Kidney (tissue), 14 donors: ENCODE measurements around the gene TRRAP. TPM values are rescaled to one million over a fixed set of nuclear protein-coding genes. Genes with fewer than 3 reads are reported as not detected.

ENCODE experiments used
- DNase-seq, 5 donors: peaks; one replicate each; pipeline ENCODE4 v3.0.0-alpha.2; 2013 to 2020
- FAIRE-seq: peaks from 2 replicates; lab custom pipeline; 2012; peaks lifted over from hg19 to GRCh38; lab: Jason Lieb, UNC
- H3K27ac ChIP-seq, 2 donors: one replicate each; pipeline ENCODE4 v1.7.0; 2013; ENCODE audit warnings: low read depth in 2 of 2, low read length in 2 of 2, inconsistent platforms in 1 of 2
- H3K27me3 ChIP-seq: one replicate; pipeline ENCODE4 v1.7.1; 2013; ENCODE audit warnings: low read length, inconsistent platforms; ENCODE audit not compliant: control insufficient read depth, insufficient read depth
- H3K36me3 ChIP-seq, 3 donors: one replicate each; pipeline versions ENCODE4 v1.7.0 to v1.7.1; 2013; ENCODE audit warnings: low read length in 3 of 3, control low read depth in 1 of 3, inconsistent platforms in 1 of 3; ENCODE audit not compliant: insufficient read depth in 3 of 3, control insufficient read depth in 2 of 3
- H3K4me1 ChIP-seq, 3 donors: one replicate each; pipeline versions ENCODE4 v1.7.0 to v1.7.1; 2013; ENCODE audit warnings: low read length in 3 of 3, inconsistent platforms in 1 of 3, low read depth in 1 of 3; ENCODE audit not compliant: control insufficient read depth in 2 of 3, insufficient read depth in 2 of 3
- H3K4me3 ChIP-seq, 3 donors: one replicate each; pipeline versions ENCODE4 v1.7.0 to v1.8.1; 2013; ENCODE audit warnings: low read length in 3 of 3, control low read depth in 1 of 3, inconsistent platforms in 1 of 3
- H3K9ac ChIP-seq, 3 donors: one replicate each; pipeline versions ENCODE4 v1.7.0 to v1.7.1; 2013; ENCODE audit warnings: low read length in 3 of 3, control low read depth in 1 of 3, inconsistent platforms in 1 of 3
- H3K9me3 ChIP-seq, 3 donors: one replicate each; pipeline versions ENCODE4 v1.7.0 to v1.7.1; 2013; ENCODE audit warnings: low read length in 3 of 3, control low read depth in 1 of 3, inconsistent platforms in 1 of 3; ENCODE audit not compliant: control insufficient read depth in 2 of 3, insufficient read depth in 1 of 3
- intact Hi-C: fragments of 100-400 bp; cut with DNase I; formaldehyde crosslinking; loops from one replicate; pipeline ENCODE4 v1.11.1; 2022
- polyA plus RNA-seq: library from polyadenylated mRNA; stranded (reverse); fragments of 350-450 nt; fragmentation: Illumina TruSeq; extraction: RNeasy Lipid Tissue Mini Kit (QIAGEN cat#74804); gene quantifications from one replicate; pipeline ENCODE4 v1.2.3, GENCODE V29; 2014; ENCODE audit warnings: low read depth, low replicate concordance; ENCODE audit not compliant: insufficient read depth
- total RNA-seq: library from RNA; stranded (reverse); fragmentation: NEBNext Ultra II Directional; extraction: Animal tissue kit (Norgen Biotek cat#: 25700); gene quantifications from one replicate; pipeline ENCODE4 v1.2.1, GENCODE V29; 2021
- TF ChIP-seq, protein P1 (sequence below): IDR thresholded peaks from 3 replicates; pipeline ENCODE4 v1.5.1; 2012; ENCODE audit warnings: mild to moderate bottlenecking, moderate library complexity, borderline replicate concordance; ENCODE audit not compliant: insufficient read depth; ENCODE audit errors: extremely low read depth
- donor health status: control.
- donor health status: control.
- donor health status: control.
- donor health status: control.
- donor health status: control.
- donor health status: DM: yes; HTN: yes; CAD: no.
- donor health status: Normal renal cell carcinoma (clear cell type).

The TRRAP gene
- total and polyA plus RNA-seq, 2 donors from 2014 or later, result 7.0 to 47.7 TPM

DNA sequence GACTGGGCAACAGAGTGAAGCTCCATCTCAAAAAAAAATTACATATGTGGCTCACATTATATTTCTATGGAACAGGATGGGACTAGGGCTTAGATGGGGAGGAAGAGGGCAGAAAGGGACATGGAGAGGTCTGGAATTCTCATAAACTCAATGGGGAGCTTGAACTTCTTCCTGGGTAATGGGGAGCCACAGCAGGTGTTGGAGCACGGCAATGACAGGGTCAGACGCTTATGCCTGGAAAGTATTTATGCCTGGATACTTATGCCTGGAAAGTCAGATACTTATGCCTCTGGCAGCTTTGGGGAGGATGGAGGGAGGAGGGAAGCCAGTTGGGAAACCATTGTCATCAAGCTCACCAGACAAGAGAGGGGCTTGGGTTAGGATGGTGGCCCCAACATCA is 45.3 kb upstream of the TRRAP start:
- no peak for DNase-seq
- no peaks in the 10 kb centered on the region for H3K36me3 ChIP-seq
- H3K4me1 ChIP-seq, result no peaks in the 10 kb centered on the region
- H3K9me3 ChIP-seq, result no peaks in the 10 kb centered on the region
- no peak overlapping the region for H3K4me3 ChIP-seq
- H3K27ac ChIP-seq, result no peak overlapping the region
- intact Hi-C loops, result no loop called here
- TF ChIP-seq, protein P1, sequence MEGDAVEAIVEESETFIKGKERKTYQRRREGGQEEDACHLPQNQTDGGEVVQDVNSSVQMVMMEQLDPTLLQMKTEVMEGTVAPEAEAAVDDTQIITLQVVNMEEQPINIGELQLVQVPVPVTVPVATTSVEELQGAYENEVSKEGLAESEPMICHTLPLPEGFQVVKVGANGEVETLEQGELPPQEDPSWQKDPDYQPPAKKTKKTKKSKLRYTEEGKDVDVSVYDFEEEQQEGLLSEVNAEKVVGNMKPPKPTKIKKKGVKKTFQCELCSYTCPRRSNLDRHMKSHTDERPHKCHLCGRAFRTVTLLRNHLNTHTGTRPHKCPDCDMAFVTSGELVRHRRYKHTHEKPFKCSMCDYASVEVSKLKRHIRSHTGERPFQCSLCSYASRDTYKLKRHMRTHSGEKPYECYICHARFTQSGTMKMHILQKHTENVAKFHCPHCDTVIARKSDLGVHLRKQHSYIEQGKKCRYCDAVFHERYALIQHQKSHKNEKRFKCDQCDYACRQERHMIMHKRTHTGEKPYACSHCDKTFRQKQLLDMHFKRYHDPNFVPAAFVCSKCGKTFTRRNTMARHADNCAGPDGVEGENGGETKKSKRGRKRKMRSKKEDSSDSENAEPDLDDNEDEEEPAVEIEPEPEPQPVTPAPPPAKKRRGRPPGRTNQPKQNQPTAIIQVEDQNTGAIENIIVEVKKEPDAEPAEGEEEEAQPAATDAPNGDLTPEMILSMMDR, result no peak
- no peaks in the 10 kb centered on the region for H3K27me3 ChIP-seq
- no peak for FAIRE-seq
- no peak overlapping the region for H3K9ac ChIP-seq

DNA sequence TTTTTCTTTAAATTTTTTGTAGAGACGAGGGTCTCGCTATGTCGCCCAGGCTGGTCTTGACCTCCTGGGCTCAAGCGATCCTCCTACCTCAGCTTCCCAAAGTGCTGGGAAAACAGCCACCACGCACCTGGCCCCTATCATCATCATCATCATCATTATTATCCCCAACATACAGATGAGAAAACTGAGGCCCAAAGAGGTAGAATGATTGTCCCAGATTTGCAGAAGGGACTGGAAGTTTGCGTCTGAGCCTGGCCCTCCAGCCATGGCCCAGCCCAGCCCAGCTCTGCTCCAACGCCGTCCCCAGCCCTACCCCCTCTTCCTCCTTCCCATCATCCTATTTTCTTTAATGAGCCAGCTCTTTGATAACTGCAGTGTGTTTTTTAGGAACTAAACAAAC is 43.4 kb upstream of the TRRAP start:
- DNase-seq (no peak), FAIRE-seq (no peak)
- TF ChIP-seq, protein P1, result no peak
- no peaks in the 10 kb centered on the region for H3K4me1 ChIP-seq
- no peak overlapping the region for H3K9ac ChIP-seq
- H3K4me3 ChIP-seq, result no peak overlapping the region
- no peaks in the 10 kb centered on the region for H3K36me3 ChIP-seq
- H3K9me3 ChIP-seq, result no peaks in the 10 kb centered on the region
- no peak overlapping the region for H3K27ac ChIP-seq
- H3K27me3 ChIP-seq, result no peaks in the 10 kb centered on the region
- intact Hi-C loops, result no loop called here

DNA sequence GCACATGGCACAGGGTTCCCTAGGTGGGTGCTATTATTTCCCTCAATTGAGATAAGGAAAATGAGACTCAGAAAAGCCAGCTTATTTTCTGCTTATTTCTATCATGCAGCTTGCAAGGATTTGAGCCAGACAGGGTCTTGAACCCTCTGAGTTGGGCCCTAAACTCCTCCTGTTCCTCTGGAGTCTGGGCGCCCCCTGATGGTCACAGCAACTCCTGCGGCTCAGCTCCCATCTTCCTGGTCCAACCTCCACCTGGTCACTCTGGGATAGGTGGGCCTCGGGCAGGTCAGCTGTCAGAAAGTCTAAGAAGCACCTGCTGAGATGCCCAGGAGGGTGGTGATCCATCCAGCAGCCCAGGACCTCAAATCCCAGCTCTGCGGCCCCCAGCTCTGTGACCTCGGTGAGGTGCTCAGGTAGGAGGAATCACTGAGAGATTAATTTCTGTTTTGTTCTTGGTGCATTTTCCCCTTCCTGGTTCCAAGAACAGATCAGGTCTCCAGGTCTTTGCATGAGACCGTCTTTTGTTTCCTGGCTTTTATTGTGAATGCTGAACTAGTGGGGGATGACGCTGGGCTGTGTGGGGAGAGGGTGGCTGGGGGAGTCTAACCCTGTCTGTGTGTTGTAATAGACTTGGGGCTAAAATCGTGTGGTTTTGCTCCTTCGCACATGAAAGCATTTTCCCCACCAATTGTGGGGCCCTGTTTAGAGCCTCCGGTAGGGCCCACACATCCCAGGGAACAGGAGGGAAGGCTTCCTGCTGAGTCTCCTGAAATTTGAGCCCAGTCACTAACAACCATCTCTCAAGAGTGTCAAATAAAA is 41.3 kb upstream of the TRRAP start:
- Histone ChIP-seq H3K4me1 (no peaks in the 10 kb centered on the region), H3K9ac (no peak overlapping the region), H3K36me3 (no peaks in the 10 kb centered on the region), H3K27ac (no peak overlapping the region), H3K9me3 (no peaks in the 10 kb centered on the region), H3K27me3 (no peaks in the 10 kb centered on the region), H3K4me3 (no peak overlapping the region)
- no peak for FAIRE-seq
- TF ChIP-seq, protein P1, result no peak
- intact Hi-C loops, result no loop called here
- peak in 4 of 5 donors; percentile 77 to 83 (median 82) for DNase-seq
